Lung (tissue), 12 donors: Measurements from ENCODE around the gene CDH4. TPM values are rescaled to one million over a fixed set of nuclear protein-coding genes. Genes with fewer than 3 reads are reported as not detected.

Experiments
- ATAC-seq: fragments of 200-7000 bp; cut with Tn5 transposase; one replicate; pipeline ENCODE4 v1.9.1; 2020; ENCODE audit warnings: moderate number of reproducible peaks; ENCODE audit not compliant: insufficient read depth, low FRiP score
- DNase-seq, 3 donors: peaks; one replicate each; pipeline ENCODE4 v3.0.0-alpha.2; 2013 to 2017
- H3K27ac ChIP-seq, 2 donors: one replicate each; pipeline ENCODE4 v1.5.1; 2013; ENCODE audit warnings: mild to moderate bottlenecking in 2 of 2, moderate library complexity in 2 of 2, control low read depth in 1 of 2, inconsistent platforms in 1 of 2, low read depth in 1 of 2, low read length in 1 of 2
- H3K27me3 ChIP-seq, 3 donors: one replicate each; pipeline ENCODE4 v1.5.1; 2013; ENCODE audit warnings: low read length in 2 of 3; ENCODE audit not compliant: control insufficient read depth in 3 of 3, insufficient read depth in 3 of 3
- H3K36me3 ChIP-seq, 4 donors: one replicate each; pipeline ENCODE4 v1.5.1; 2013; ENCODE audit warnings: low read length in 4 of 4, mild to moderate bottlenecking in 1 of 4, moderate library complexity in 1 of 4; ENCODE audit not compliant: control insufficient read depth in 4 of 4, insufficient read depth in 4 of 4
- H3K4me1 ChIP-seq, 5 donors: one replicate each; pipeline ENCODE4 v1.5.1; 2013; ENCODE audit warnings: low read length in 5 of 5, mild to moderate bottlenecking in 2 of 5, moderate library complexity in 1 of 5; ENCODE audit not compliant: control insufficient read depth in 5 of 5, insufficient read depth in 5 of 5
- H3K4me3 ChIP-seq: one replicate; pipeline ENCODE4 v1.5.1; 2013; ENCODE audit warnings: mild to moderate bottlenecking, control low read depth, moderate library complexity
- H3K9ac ChIP-seq, 2 donors: one replicate each; pipeline ENCODE4 v1.5.1; 2013; ENCODE audit warnings: low read length in 2 of 2, control low read depth in 1 of 2; ENCODE audit not compliant: insufficient read depth in 1 of 2
- H3K9me3 ChIP-seq, 4 donors: one replicate each; pipeline ENCODE4 v1.5.1; 2013; ENCODE audit warnings: low read length in 3 of 4, mild to moderate bottlenecking in 1 of 4, moderate library complexity in 1 of 4; ENCODE audit not compliant: control insufficient read depth in 4 of 4, insufficient read depth in 3 of 4
- WGBS, 2 donors: extraction: QIAGEN DNeasy Blood & Tissue Kit; methylation state at CpG; one replicate each; pipeline ENCODE4 v1.1.7; 2013; 5-methylcytosine and 5-hydroxymethylcytosine counted together
- polyA plus RNA-seq, 2 donors: library from polyadenylated mRNA; stranded (reverse); fragments of 200-250 nt; gene quantifications; one replicate each; pipeline ENCODE4 v1.2.1, GENCODE V29; 2013
- total RNA-seq, 2 donors: library from RNA; depleted of rRNA in 1 of 2; stranded (reverse); fragments of >200 nt in 1 of 2; gene quantifications; one replicate each; pipeline ENCODE4 v1.2.1, GENCODE V29; 2014 to 2021
- TF ChIP-seq, protein P1 (sequence below): IDR thresholded peaks from 2 replicates; pipeline ENCODE4 v1.5.1; 2012; ENCODE audit warnings: mild to moderate bottlenecking; ENCODE audit errors: control extremely low read depth, extremely low read depth
- donor health status: control.
- donor health status: control.
- donor health status: Bipolar disorder and iron deficiency.
- donor health status: healthy.
- donor health status: DM: yes; HTN: yes; CAD: no.

CDH4 gene
- total and polyA plus RNA-seq, 4 donors, result 0.10 to 2.1 (median 0.34) TPM

DNA sequence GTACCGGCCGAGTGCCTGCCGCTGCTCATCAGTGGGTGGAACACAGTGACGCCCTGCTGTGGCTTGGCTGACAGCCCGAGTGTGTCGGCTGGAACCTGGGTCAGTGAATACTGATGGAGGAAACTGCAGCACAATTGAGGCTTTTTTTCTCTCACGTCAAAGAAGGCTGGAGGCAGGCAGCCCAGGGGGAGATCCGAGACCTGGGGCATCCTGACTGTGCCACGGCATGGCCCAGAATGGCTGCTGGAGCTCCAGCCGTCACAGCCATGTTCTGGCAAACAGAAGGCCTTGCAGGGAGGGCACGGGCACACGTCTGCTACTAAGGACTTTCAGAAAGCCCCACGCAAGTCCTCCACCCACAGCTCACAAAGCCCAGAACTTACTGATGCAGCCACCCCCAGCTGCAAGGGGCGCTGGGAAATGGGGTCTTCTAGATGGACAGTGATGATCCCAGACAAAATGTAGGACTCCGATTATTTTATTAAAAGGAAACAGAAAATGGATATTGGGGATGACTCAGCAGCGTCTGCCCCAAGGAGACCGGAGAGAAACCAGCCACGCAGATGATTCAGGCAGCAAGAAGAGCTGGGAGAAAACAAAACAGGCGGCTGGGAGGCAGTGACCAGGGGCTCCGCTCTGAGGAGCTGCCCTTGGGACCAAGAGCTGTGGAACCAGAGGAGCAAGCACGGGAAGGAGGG lies 673.6 kb downstream of the CDH4 start:
- Histone ChIP-seq H3K27ac (no peak overlapping the region), H3K4me3 (no peak overlapping the region), H3K36me3 (peaks cover 0 to 6% (median 1%) of the 10 kb centered on the region in 4 donors), H3K4me1 (no peaks in the 10 kb centered on the region), H3K9ac (no peak overlapping the region), H3K9me3 (peaks cover 0 to 21% (median 0%) of the 10 kb centered on the region in 4 donors), H3K27me3 (no peaks in the 10 kb centered on the region)
- DNase-seq (no peak), ATAC-seq (no peak)
- 80 to 86% methylated on average over 21 of the region's 21 CpGs for WGBS, 2 donors
- TF ChIP-seq, protein P1, sequence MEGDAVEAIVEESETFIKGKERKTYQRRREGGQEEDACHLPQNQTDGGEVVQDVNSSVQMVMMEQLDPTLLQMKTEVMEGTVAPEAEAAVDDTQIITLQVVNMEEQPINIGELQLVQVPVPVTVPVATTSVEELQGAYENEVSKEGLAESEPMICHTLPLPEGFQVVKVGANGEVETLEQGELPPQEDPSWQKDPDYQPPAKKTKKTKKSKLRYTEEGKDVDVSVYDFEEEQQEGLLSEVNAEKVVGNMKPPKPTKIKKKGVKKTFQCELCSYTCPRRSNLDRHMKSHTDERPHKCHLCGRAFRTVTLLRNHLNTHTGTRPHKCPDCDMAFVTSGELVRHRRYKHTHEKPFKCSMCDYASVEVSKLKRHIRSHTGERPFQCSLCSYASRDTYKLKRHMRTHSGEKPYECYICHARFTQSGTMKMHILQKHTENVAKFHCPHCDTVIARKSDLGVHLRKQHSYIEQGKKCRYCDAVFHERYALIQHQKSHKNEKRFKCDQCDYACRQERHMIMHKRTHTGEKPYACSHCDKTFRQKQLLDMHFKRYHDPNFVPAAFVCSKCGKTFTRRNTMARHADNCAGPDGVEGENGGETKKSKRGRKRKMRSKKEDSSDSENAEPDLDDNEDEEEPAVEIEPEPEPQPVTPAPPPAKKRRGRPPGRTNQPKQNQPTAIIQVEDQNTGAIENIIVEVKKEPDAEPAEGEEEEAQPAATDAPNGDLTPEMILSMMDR, result no peak

DNA sequence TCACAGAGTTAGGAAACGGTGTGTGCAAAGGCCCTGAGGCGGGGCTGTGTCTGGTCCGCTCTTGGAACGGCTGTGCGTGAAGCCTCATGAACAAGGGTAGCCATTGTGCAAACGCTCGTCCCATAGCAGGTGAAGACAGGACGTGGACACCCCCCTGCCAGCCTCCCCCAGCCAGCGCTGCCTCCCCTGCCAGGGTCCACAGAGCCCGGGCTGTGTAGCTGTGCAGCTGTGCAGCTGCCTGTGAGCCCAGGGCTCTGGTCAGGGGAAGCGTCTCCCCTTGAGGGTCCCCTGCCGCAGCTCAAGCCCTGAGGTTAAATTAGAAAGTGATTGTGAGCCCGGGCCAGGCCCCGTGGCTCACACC lies 674.2 kb downstream of the CDH4 start:
- no peak for ATAC-seq
- 87 to 88% methylated on average over 14 of the region's 14 CpGs for WGBS, 2 donors
- no peak overlapping the region for H3K27ac ChIP-seq
- DNase-seq, result no peak
- H3K4me1 ChIP-seq, result no peaks in the 10 kb centered on the region
- no peaks in the 10 kb centered on the region for H3K27me3 ChIP-seq
- TF ChIP-seq, protein P1, result no peak
- peaks cover 0 to 17% (median 0%) of the 10 kb centered on the region in 4 donors for H3K9me3 ChIP-seq
- no peak overlapping the region for H3K4me3 ChIP-seq
- H3K36me3 ChIP-seq, result peaks cover 0 to 6% (median 1%) of the 10 kb centered on the region in 4 donors
- no peak overlapping the region for H3K9ac ChIP-seq

DNA sequence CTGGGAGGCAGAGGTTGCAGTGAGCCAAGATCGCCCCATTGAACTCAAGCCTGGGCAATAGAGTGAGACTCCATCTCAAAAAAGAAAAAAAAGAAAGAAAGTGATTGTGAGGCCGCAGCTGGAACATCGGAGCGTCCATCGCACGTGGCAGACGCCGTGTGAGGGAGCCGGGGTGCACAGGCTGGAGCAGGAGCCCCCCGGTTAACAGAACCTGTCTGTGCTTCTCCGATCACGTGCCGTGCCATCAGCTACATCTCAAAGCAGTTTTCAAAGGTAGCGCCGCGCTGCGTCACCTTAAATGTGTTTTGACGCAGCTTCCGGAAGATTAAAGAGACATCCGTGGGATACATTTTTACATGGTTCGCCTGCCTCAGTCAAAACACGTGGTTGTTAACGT lies 674.7 kb downstream of the CDH4 start:
- Histone ChIP-seq H3K36me3 (peaks cover 0 to 6% (median 1%) of the 10 kb centered on the region in 4 donors), H3K9ac (no peak overlapping the region), H3K27me3 (no peaks in the 10 kb centered on the region), H3K27ac (no peak overlapping the region), H3K4me1 (no peaks in the 10 kb centered on the region), H3K9me3 (peaks cover 0 to 17% (median 0%) of the 10 kb centered on the region in 4 donors), H3K4me3 (no peak overlapping the region)
- no peak for ATAC-seq
- no peak for DNase-seq
- TF ChIP-seq, protein P1, result no peak
- WGBS, 2 donors, result 91 to 96% methylated on average over 23 of the region's 23 CpGs
